ENCODE measurements around the gene CAMKMT. TPM values are rescaled to one million over a fixed set of nuclear protein-coding genes. Genes with fewer than 3 reads are reported as not detected.

Gene CAMKMT
- total RNA-seq, 3 donors from 2014 or later: 6.4 to 11.8 (median 10.5) TPM

- intact Hi-C loops (cut with DNase I; ENCODE audit: low total_unique reads): no loop called here
- Histone ChIP-seq H3K4me3 (no peak overlapping the region), H3K4me1 (no peaks in the 10 kb centered on the region)
Observed at GRCh38 chr2:44789971-44790721, 428.4 kb downstream of the CAMKMT start.

GRCh38 chr2:44793322-44793870 is 431.6 kb downstream of the CAMKMT start:
- Histone ChIP-seq H3K36me3 (no peaks in the 10 kb centered on the region), H3K27me3 (peaks cover 0 to 5% of the 10 kb centered on the region in 2 donors), H3K27ac (no peak overlapping the region), H3K4me1 (no peaks in the 10 kb centered on the region), H3K4me3 (no peak overlapping the region), H3K9me3 (no peaks in the 10 kb centered on the region)
- TF ChIP-seq, protein P1, sequence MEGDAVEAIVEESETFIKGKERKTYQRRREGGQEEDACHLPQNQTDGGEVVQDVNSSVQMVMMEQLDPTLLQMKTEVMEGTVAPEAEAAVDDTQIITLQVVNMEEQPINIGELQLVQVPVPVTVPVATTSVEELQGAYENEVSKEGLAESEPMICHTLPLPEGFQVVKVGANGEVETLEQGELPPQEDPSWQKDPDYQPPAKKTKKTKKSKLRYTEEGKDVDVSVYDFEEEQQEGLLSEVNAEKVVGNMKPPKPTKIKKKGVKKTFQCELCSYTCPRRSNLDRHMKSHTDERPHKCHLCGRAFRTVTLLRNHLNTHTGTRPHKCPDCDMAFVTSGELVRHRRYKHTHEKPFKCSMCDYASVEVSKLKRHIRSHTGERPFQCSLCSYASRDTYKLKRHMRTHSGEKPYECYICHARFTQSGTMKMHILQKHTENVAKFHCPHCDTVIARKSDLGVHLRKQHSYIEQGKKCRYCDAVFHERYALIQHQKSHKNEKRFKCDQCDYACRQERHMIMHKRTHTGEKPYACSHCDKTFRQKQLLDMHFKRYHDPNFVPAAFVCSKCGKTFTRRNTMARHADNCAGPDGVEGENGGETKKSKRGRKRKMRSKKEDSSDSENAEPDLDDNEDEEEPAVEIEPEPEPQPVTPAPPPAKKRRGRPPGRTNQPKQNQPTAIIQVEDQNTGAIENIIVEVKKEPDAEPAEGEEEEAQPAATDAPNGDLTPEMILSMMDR (IDR thresholded peaks at IDR 0.05): no peak
- TF ChIP-seq POLR2A (IDR thresholded peaks at IDR 0.05) (no peak), POLR2AphosphoS5 (IDR thresholded peaks at IDR 0.05) (no peak)
- intact Hi-C loops (cut with DNase I; ENCODE audit: low total_unique reads): no loop called here
- no peak for DNase-seq (ENCODE audit: low spot score in 2 of 2)

More at GRCh38 chr2:44789971-44790721, 428.4 kb downstream of the CAMKMT start:
- no peaks in the 10 kb centered on the region for H3K9me3 ChIP-seq
- H3K27ac ChIP-seq: no peak overlapping the region
- DNase-seq (ENCODE audit: low spot score in 2 of 2): no peak
- H3K27me3 ChIP-seq: no peaks in the 10 kb centered on the region
- TF ChIP-seq, protein P1 (IDR thresholded peaks at IDR 0.05): no peak
- TF ChIP-seq POLR2AphosphoS5 (IDR thresholded peaks at IDR 0.05): no peak
- no peak for TF ChIP-seq POLR2A (IDR thresholded peaks at IDR 0.05)
- no peaks in the 10 kb centered on the region for H3K36me3 ChIP-seq

DNA sequence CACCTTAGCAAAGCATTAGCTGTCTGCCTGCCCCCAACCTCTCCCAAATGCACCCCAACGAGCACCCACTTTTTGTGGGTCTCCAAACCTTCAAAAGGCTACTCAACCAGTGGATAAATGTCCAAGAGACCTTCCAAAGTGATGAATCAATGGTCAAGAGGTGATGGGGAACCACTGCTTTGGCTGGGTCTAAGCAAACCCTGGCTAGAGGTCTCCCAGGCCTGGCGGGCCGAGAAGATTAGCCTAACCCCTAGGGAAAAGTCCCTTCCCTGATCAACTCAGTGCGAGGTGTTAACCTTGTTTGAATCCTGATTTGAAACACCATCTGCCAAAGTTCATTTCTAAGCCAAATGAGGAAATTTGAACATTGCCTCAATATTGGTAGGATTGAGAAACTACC is 435.0 kb downstream of the CAMKMT start:
- no peaks in the 10 kb centered on the region for H3K4me1 ChIP-seq
- H3K4me3 ChIP-seq: no peak overlapping the region
- no peaks in the 10 kb centered on the region for H3K9me3 ChIP-seq
- H3K27ac ChIP-seq: no peak overlapping the region
- no peaks in the 10 kb centered on the region for H3K36me3 ChIP-seq
- intact Hi-C loops (cut with DNase I; ENCODE audit: low total_unique reads): no loop called here
- TF ChIP-seq, protein P1 (IDR thresholded peaks at IDR 0.05): no peak
- TF ChIP-seq POLR2AphosphoS5 (IDR thresholded peaks at IDR 0.05) (no peak), POLR2A (IDR thresholded peaks at IDR 0.05) (no peak)
- no peak for DNase-seq (ENCODE audit: low spot score in 2 of 2)
- peaks cover 0 to 39% of the 10 kb centered on the region in 2 donors for H3K27me3 ChIP-seq

DNA sequence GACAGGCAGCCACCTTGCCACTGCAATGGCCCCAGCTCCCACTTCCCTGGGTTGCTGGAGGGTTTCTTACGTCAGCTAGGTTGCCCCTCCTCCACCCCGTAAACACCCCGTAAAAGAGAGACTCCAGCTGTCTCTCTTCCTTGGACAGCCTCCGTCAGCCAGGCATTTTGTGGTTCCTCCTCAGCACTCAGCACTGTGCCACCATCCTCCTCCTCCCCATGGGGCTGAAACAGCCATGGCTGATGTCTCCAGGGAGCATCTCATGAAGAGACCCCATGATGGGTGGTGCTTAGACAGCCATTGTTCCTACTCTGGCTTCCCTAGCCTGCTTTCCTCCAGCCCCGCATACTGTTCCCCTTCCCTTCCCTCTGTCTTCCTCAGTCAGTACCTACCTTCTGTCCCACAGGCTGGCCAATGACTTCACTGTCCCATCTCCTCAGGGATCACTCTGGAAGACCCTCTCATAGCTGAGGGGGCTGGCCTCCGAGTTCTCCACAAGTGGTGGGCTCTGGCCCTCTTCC is 436.5 kb downstream of the CAMKMT start:
- DNase-seq (ENCODE audit: low spot score in 2 of 2): no peak
- Histone ChIP-seq H3K4me1 (no peaks in the 10 kb centered on the region), H3K36me3 (no peaks in the 10 kb centered on the region), H3K27me3 (peaks cover 0 to 52% of the 10 kb centered on the region in 2 donors), H3K4me3 (no peak overlapping the region), H3K27ac (no peak overlapping the region), H3K9me3 (no peaks in the 10 kb centered on the region)
- TF ChIP-seq, protein P1 (IDR thresholded peaks at IDR 0.05): no peak
- TF ChIP-seq POLR2AphosphoS5 (IDR thresholded peaks at IDR 0.05) (no peak), POLR2A (IDR thresholded peaks at IDR 0.05) (no peak)
- intact Hi-C loops (cut with DNase I; ENCODE audit: low total_unique reads): no loop called here

- Histone ChIP-seq H3K36me3 (no peaks in the 10 kb centered on the region), H3K4me3 (no peak overlapping the region), H3K9me3 (no peaks in the 10 kb centered on the region), H3K27me3 (peaks cover 0 to 53% of the 10 kb centered on the region in 2 donors), H3K27ac (no peak overlapping the region), H3K4me1 (no peaks in the 10 kb centered on the region)
- intact Hi-C loops (cut with DNase I; ENCODE audit: low total_unique reads): no loop called here
- no peak for TF ChIP-seq POLR2AphosphoS5 (IDR thresholded peaks at IDR 0.05)
- TF ChIP-seq, protein P1 (IDR thresholded peaks at IDR 0.05): no peak
- TF ChIP-seq POLR2A (IDR thresholded peaks at IDR 0.05): no peak
- DNase-seq (ENCODE audit: low spot score in 2 of 2): no peak
Observed at GRCh38 chr2:44799105-44799504, 437.4 kb downstream of the CAMKMT start.
